ENCODE data around the gene ESRRG. TPM values are rescaled to one million over a fixed set of nuclear protein-coding genes. Genes with fewer than 3 reads are reported as not detected.

The ESRRG gene
- total and polyA plus RNA-seq, 2 donors (not counting 1 experiment from before 2014, with no cell fraction given): 0.15 to 0.83 TPM

DNA sequence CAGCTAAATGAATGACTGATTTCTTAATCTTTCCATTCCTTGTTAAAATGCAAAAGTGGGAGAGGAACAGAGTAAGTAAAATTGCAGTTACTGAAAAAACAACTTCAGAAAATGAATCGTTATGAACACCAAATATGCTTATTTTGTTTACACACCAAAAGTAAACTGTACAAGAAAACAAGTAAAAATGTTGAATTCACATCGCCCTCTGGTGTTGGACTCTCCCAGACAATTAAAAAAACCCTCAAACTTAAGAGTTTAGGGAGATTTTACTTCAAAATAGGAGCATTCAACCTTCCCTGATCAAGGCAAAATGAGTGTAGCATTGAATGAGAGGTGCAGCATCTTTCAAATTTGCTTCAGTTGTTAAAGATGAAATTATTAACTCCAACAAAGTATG lies 19.4 kb upstream of the ESRRG start:
- Histone ChIP-seq H3K27me3 (ENCODE audit: control insufficient read depth, insufficient read depth, low read length) (no peaks in the 10 kb centered on the region), H3K27ac (ENCODE audit: insufficient read depth, low read length) (no peak overlapping the region), H3K9me3 (ENCODE audit: control insufficient read depth, insufficient read depth, low read depth, low read length) (no peaks in the 10 kb centered on the region), H3K9ac (ENCODE audit: insufficient read depth, low read length) (no peak overlapping the region), H3K4me1 (ENCODE audit: control insufficient read depth, extremely low read depth, insufficient read depth, low read length) (no peaks in the 10 kb centered on the region), H3K4me3 (replicated peaks in 1 of 4; ENCODE audit: control extremely low read depth in 1 of 4, insufficient read depth in 1 of 4, low read depth in 3 of 4, low read length in 4 of 4) (no peak overlapping the region), H3K79me2 (ENCODE audit: control insufficient read depth, insufficient read depth, low read length) (no peaks in the 10 kb centered on the region), H4K20me1 (ENCODE audit: control insufficient read depth, extremely low read depth, insufficient read depth, low read length) (no peaks in the 10 kb centered on the region), H3K36me3 (ENCODE audit: control insufficient read depth, insufficient read depth, low read length) (no peaks in the 10 kb centered on the region), H3K4me2 (ENCODE audit: extremely low read depth, insufficient read depth, low read length) (no peak overlapping the region), H2AFZ (ENCODE audit: low read length) (no peak overlapping the region)
- TF ChIP-seq, protein P1, sequence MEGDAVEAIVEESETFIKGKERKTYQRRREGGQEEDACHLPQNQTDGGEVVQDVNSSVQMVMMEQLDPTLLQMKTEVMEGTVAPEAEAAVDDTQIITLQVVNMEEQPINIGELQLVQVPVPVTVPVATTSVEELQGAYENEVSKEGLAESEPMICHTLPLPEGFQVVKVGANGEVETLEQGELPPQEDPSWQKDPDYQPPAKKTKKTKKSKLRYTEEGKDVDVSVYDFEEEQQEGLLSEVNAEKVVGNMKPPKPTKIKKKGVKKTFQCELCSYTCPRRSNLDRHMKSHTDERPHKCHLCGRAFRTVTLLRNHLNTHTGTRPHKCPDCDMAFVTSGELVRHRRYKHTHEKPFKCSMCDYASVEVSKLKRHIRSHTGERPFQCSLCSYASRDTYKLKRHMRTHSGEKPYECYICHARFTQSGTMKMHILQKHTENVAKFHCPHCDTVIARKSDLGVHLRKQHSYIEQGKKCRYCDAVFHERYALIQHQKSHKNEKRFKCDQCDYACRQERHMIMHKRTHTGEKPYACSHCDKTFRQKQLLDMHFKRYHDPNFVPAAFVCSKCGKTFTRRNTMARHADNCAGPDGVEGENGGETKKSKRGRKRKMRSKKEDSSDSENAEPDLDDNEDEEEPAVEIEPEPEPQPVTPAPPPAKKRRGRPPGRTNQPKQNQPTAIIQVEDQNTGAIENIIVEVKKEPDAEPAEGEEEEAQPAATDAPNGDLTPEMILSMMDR (conservative IDR thresholded peaks at IDR 0.05 in 1 of 2, IDR thresholded peaks at IDR 0.05 in 1 of 2; ENCODE audit: low read depth in 1 of 2, low read length in 2 of 2): peak; percentile 37 to 55
- TF ChIP-seq EZH2 (IDR thresholded peaks at IDR 0.05; ENCODE audit: low read length, missing control alignments): no peak
- DNase-seq (ENCODE audit: low read depth in 2 of 2): peak in 1 of 2 donors; percentile 56

DNA sequence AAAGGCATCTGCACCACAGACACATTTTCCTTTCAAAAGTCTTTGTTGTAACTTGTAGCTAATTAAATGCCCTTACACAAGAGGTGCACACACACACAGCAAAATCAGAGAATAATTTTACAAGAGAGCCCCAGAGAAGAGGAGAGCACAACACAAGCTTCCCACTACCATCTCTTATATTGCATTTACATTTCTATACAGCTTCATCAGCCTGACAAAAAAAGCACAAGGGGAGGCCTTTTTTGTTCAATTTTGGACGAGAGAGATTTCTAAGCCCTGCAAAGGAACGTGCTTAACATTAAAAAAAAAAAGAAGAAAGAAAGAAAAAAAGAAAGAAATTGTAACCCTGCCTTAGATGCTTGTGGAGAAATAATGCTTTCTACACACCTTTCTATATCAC lies 17.1 kb upstream of the ESRRG start:
- H3K79me2 ChIP-seq (ENCODE audit: control insufficient read depth, insufficient read depth, low read length): no peaks in the 10 kb centered on the region
- no peaks in the 10 kb centered on the region for H3K4me1 ChIP-seq (ENCODE audit: control insufficient read depth, extremely low read depth, insufficient read depth, low read length)
- H3K4me3 ChIP-seq (replicated peaks in 1 of 4; ENCODE audit: control extremely low read depth in 1 of 4, insufficient read depth in 1 of 4, low read depth in 3 of 4, low read length in 4 of 4): no peak overlapping the region
- no peak for DNase-seq (ENCODE audit: low read depth in 2 of 2)
- no peak overlapping the region for H2AFZ ChIP-seq (ENCODE audit: low read length)
- no peaks in the 10 kb centered on the region for H4K20me1 ChIP-seq (ENCODE audit: control insufficient read depth, extremely low read depth, insufficient read depth, low read length)
- H3K4me2 ChIP-seq (ENCODE audit: extremely low read depth, insufficient read depth, low read length): no peak overlapping the region
- no peak overlapping the region for H3K9ac ChIP-seq (ENCODE audit: insufficient read depth, low read length)
- H3K27me3 ChIP-seq (ENCODE audit: control insufficient read depth, insufficient read depth, low read length): no peaks in the 10 kb centered on the region
- no peaks in the 10 kb centered on the region for H3K36me3 ChIP-seq (ENCODE audit: control insufficient read depth, insufficient read depth, low read length)
- no peak overlapping the region for H3K27ac ChIP-seq (ENCODE audit: insufficient read depth, low read length)
- no peaks in the 10 kb centered on the region for H3K9me3 ChIP-seq (ENCODE audit: control insufficient read depth, insufficient read depth, low read depth, low read length)
- TF ChIP-seq EZH2 (IDR thresholded peaks at IDR 0.05; ENCODE audit: low read length, missing control alignments): no peak
- TF ChIP-seq, protein P1 (conservative IDR thresholded peaks at IDR 0.05 in 1 of 2, IDR thresholded peaks at IDR 0.05 in 1 of 2; ENCODE audit: low read depth in 1 of 2, low read length in 2 of 2): no peak

- H3K4me1 ChIP-seq (ENCODE audit: control insufficient read depth, extremely low read depth, insufficient read depth, low read length): no peaks in the 10 kb centered on the region
- TF ChIP-seq, protein P1 (conservative IDR thresholded peaks at IDR 0.05 in 1 of 2, IDR thresholded peaks at IDR 0.05 in 1 of 2; ENCODE audit: low read depth in 1 of 2, low read length in 2 of 2): no peak
- TF ChIP-seq EZH2 (IDR thresholded peaks at IDR 0.05; ENCODE audit: low read length, missing control alignments): no peak
- no peak for DNase-seq (ENCODE audit: low read depth in 2 of 2)
- no peak overlapping the region for H3K27ac ChIP-seq (ENCODE audit: insufficient read depth, low read length)
- H3K27me3 ChIP-seq (ENCODE audit: control insufficient read depth, insufficient read depth, low read length): no peaks in the 10 kb centered on the region
- H2AFZ ChIP-seq (ENCODE audit: low read length): no peak overlapping the region
- H3K9me3 ChIP-seq (ENCODE audit: control insufficient read depth, insufficient read depth, low read depth, low read length): no peaks in the 10 kb centered on the region
- H3K4me3 ChIP-seq (replicated peaks in 1 of 4; ENCODE audit: control extremely low read depth in 1 of 4, insufficient read depth in 1 of 4, low read depth in 3 of 4, low read length in 4 of 4): no peak overlapping the region
- H3K9ac ChIP-seq (ENCODE audit: insufficient read depth, low read length): no peak overlapping the region
- no peaks in the 10 kb centered on the region for H3K79me2 ChIP-seq (ENCODE audit: control insufficient read depth, insufficient read depth, low read length)
- H3K36me3 ChIP-seq (ENCODE audit: control insufficient read depth, insufficient read depth, low read length): no peaks in the 10 kb centered on the region
- H3K4me2 ChIP-seq (ENCODE audit: extremely low read depth, insufficient read depth, low read length): no peak overlapping the region
- no peaks in the 10 kb centered on the region for H4K20me1 ChIP-seq (ENCODE audit: control insufficient read depth, extremely low read depth, insufficient read depth, low read length)
Observed at GRCh38 chr1:216739793-216740192, 16.6 kb upstream of the ESRRG start.

Data from fibroblast of lung (primary cell).